ENCODE results near the gene PTPRJ.

- no peak for TF ChIP-seq POLR2A (IDR thresholded peaks at IDR 0.05; ENCODE audit: low read length)
- TF ChIP-seq GATA1 (IDR thresholded peaks at IDR 0.05; ENCODE audit: low read depth, low read length), result no peak
Observed at GRCh38 chr11:47940904-47941649, 39.3 kb upstream of the PTPRJ start.

Measured in erythroblast (primary cell).